ENCODE measurements around the gene SLC4A4.

The SLC4A4 gene

GRCh38 chr4:71595576-71596108 is 256.8 kb downstream of the SLC4A4 start:
- DNase-seq (ENCODE audit: low spot score), result no peak

GRCh38 chr4:71599578-71599977 is 260.8 kb downstream of the SLC4A4 start:
- DNase-seq (ENCODE audit: low spot score), result no peak

GRCh38 chr4:71602289-71602900 is 263.6 kb downstream of the SLC4A4 start:
- DNase-seq (ENCODE audit: low spot score), result no peak

- no peak for DNase-seq (ENCODE audit: low spot score)
Measured at GRCh38 chr4:71604785-71605184, 266.0 kb downstream of the SLC4A4 start.

GRCh38 chr4:71607109-71607508 is 268.3 kb downstream of the SLC4A4 start:
- DNase-seq (ENCODE audit: low spot score), result no peak

- no peak for DNase-seq (ENCODE audit: low spot score)
Measured at GRCh38 chr4:71607780-71608677, 269.2 kb downstream of the SLC4A4 start.

GRCh38 chr4:71608678-71609071 is 269.9 kb downstream of the SLC4A4 start:
- DNase-seq (ENCODE audit: low spot score), result no peak

- DNase-seq (ENCODE audit: low spot score), result no peak
Measured at GRCh38 chr4:71609167-71609566, 270.3 kb downstream of the SLC4A4 start.

GRCh38 chr4:71609651-71610050 is 270.8 kb downstream of the SLC4A4 start:
- DNase-seq (ENCODE audit: low spot score), result no peak

GRCh38 chr4:71614621-71615020 is 275.8 kb downstream of the SLC4A4 start:
- DNase-seq (ENCODE audit: low spot score), result no peak

GRCh38 chr4:71616168-71616811 is 277.5 kb downstream of the SLC4A4 start:
- no peak for DNase-seq (ENCODE audit: low spot score)

All from SK-N-DZ (cell line).